ENCODE results near the gene VPS45. TPM values are rescaled to one million over a fixed set of nuclear protein-coding genes. Genes with fewer than 3 reads are reported as not detected.

The VPS45 gene
- total and polyA plus RNA-seq, 2 of the 8 experiments (the other 6 are each of a cell fraction or from before 2014, with no cell fraction given) = 19.1 to 27.6 TPM

- Histone ChIP-seq H3K4ac (replicated peaks; ENCODE audit: insufficient read length, low read depth, low read length) (no peak overlapping the region), H3K23ac (ENCODE audit: insufficient read length) (no peak overlapping the region), H4K8ac (ENCODE audit: extremely low read depth, insufficient read depth, low read length) (no peak overlapping the region), H3K27ac (ENCODE audit: low read depth, low read length) (no peak overlapping the region), H4K91ac (replicated peaks; ENCODE audit: insufficient read length, low read length) (no peak overlapping the region), H3K27me3 (replicated peaks in 1 of 4; ENCODE audit: control insufficient read depth in 3 of 4, extremely low read depth in 1 of 4, insufficient read depth in 3 of 4, low read length in 3 of 4) (no peaks in the 10 kb centered on the region), H2BK15ac (ENCODE audit: low read length) (no peak overlapping the region), H3K18ac (ENCODE audit: extremely low read depth, low read length) (no peak overlapping the region), H4K5ac (ENCODE audit: insufficient read length, low read depth, low read length) (no peak overlapping the region), H3K9ac (replicated peaks in 1 of 4; ENCODE audit: extremely low read depth in 1 of 4, low read depth in 3 of 4, low read length in 3 of 4) (no peak overlapping the region), H3K4me2 (ENCODE audit: insufficient read depth in 1 of 2, low read depth in 2 of 2, low read length in 2 of 2) (no peak overlapping the region), H3K79me2 (ENCODE audit: control insufficient read depth in 1 of 2, insufficient read depth in 2 of 2, low read length in 2 of 2) (no peaks in the 10 kb centered on the region), H2BK12ac (ENCODE audit: low read depth, low read length) (no peak overlapping the region), H2AFZ (ENCODE audit: low read length) (no peak overlapping the region), H3K79me1 (ENCODE audit: low read depth, low read length) (no peaks in the 10 kb centered on the region), H2BK5ac (ENCODE audit: low read depth, low read length) (no peak overlapping the region), H3K9me3 (ENCODE audit: insufficient read depth in 2 of 2, low read depth in 1 of 2, low read length in 1 of 2) (no peaks in the 10 kb centered on the region), H3K14ac (ENCODE audit: insufficient read length) (no peak overlapping the region), H2BK120ac (replicated peaks; ENCODE audit: low read depth, low read length) (no peak overlapping the region), H3K23me2 (ENCODE audit: low read depth, low read length) (no peaks in the 10 kb centered on the region), H3K56ac (replicated peaks; ENCODE audit: insufficient read length, low read depth, low read length) (no peak overlapping the region), H2BK20ac (ENCODE audit: low read length) (no peak overlapping the region), H4K20me1 (replicated peaks in 1 of 2; ENCODE audit: control insufficient read depth in 1 of 2, insufficient read depth in 2 of 2, low read length in 2 of 2) (no peaks in the 10 kb centered on the region), H3K4me3 (ENCODE audit: extremely low read depth in 1 of 4, insufficient read depth in 2 of 4, low read depth in 3 of 4, low read length in 4 of 4) (no peak overlapping the region), H2AK5ac (ENCODE audit: low read depth, low read length) (no peak overlapping the region), H3K4me1 (replicated peaks in 1 of 4; ENCODE audit: control insufficient read depth in 3 of 4, insufficient read depth in 4 of 4, low read length in 3 of 4) (no peaks in the 10 kb centered on the region; a peak in 1 of 7 replicates), H3K36me3 (ENCODE audit: control insufficient read depth in 2 of 4, insufficient read depth in 4 of 4, low read length in 3 of 4) (no peaks in the 10 kb centered on the region)
- WGBS, 2 experiments (ENCODE audit: extremely low coverage in 1 of 2, insufficient coverage in 1 of 2, insufficient read length in 1 of 2, insufficient replicate concordance in 2 of 2, low coverage in 1 of 2, low lambda C conversion rate in 2 of 2, missing lambda C conversion rate in 1 of 2) = 80% methylated on average over 4 of the region's 4 CpGs; no CpG with 5 or more reads in 1 of the 2 experiments
- CTCF ChIA-PET (ENCODE audit: partially characterized antibody) = interaction anchor here (0.7 kb wide), 1 partner anchor 9 kb away, joined by 3 read pairs; no protein-coding TSS in a partner anchor
- POLR2A ChIA-PET (ENCODE audit: partially characterized antibody) = interaction anchor here (2.9 kb wide), 1 partner anchor 131 kb away, joined by 9 read pairs; a partner anchor contains a TSS
- FAIRE-seq = no peak
- DNase-seq (ENCODE audit: low read depth in 1 of 2, low spot score in 2 of 2) = no peak
- TF ChIP-seq MAFK (IDR thresholded peaks at IDR 0.05; ENCODE audit: low read depth, low read length) (no peak), BCL11A (IDR thresholded peaks at IDR 0.05; ENCODE audit: low read depth in 2 of 2, low read length in 2 of 2) (no peak), CTCF (IDR thresholded peaks at IDR 0.05; ENCODE audit: control extremely low read depth in 1 of 3, insufficient read depth in 1 of 3, low read depth in 1 of 3, low read length in 3 of 3) (no peak), PHF8 (conservative IDR thresholded peaks at IDR 0.05; ENCODE audit: low read depth, low read length) (no peak), E2F6 (IDR thresholded peaks at IDR 0.05) (no peak), TAF1 (IDR thresholded peaks at IDR 0.05; ENCODE audit: low read depth, low read length) (no peak), NRF1 (IDR thresholded peaks at IDR 0.05; ENCODE audit: low read depth, low read length) (no peak), RBBP5 (IDR thresholded peaks at IDR 0.05; ENCODE audit: borderline replicate concordance, low read depth, low read length) (no peak), BRCA1 (IDR thresholded peaks at IDR 0.05; ENCODE audit: low read depth, low read length) (no peak), RAD21 (IDR thresholded peaks at IDR 0.05 in 1 of 2, conservative IDR thresholded peaks at IDR 0.05 in 1 of 2; ENCODE audit: low read depth in 2 of 2, low read length in 2 of 2) (no peak), SP1 (IDR thresholded peaks at IDR 0.05; ENCODE audit: low read depth, low read length) (no peak)
Measured at GRCh38 chr1:150018165-150018564, 49.4 kb upstream of the VPS45 start.

Data from H1 (cell line).